NCI-H2227 (cell line): ENCODE measurements around the gene NTNG1.
A peak's percentile ranks its signal among the peaks of the same experiment; 100 is the strongest.

Source experiments
- DNase-seq: peaks from one replicate; lab custom pipeline; 2025; ENCODE audit not compliant: unreplicated experiment; lab: John Stamatoyannopoulos, UW

Gene NTNG1

DNA sequence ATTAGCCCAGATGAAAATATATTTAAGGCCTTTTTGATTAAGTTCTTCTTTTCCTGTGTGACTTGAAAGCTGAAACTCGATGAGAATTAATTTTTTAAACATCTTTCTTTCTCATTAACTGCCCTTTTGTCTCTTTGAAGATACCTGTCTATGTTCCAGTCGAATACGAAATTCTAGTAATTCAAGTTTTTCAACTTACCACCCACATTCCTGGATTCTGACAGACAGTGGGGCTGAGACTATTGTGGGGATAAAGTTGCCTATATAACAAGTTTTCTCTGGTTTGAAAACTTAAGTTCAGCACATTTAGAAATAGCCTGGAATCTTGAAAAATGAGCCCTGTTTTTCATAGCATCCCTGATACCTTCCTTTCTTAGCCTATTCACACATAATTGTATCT lies 114.6 kb downstream of the NTNG1 start:
- DNase-seq: no peak

DNA sequence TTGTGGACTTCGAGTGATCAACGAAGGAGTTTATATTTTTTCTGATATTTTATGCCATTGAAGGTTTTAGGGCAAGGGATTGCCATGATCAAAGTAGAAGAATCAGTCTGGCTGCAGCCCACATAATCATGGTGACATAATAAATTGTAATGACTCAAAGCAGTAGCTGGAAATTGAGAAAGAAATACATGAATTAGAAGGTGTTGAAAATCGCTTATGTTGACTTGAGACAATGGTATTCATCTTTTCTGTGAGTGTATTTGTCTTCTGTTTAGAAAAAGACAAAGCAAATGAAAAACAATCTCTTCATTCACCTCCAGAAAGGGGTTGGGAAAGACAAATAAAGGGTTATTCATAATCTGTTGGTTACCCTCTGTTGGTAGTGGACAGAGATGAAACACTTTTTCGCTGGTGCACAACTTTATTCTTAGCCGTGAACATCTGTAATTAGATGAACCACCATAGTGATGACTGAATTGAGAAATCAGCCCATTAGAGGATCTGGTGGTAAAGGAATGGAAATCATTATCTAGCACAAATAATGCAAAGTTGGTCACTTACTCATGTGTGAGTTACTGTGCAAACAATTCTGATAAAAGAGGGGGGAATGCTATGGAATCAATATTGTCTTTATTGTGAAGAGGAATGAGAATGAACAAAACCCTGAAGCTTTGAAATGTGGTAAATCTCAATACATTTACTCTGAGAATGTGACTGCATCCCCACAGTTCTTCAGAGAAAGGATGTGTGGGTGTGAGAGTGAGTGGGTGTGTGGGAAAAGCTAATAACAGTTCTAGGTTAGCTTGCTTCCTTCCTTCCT lies 121.8 kb downstream of the NTNG1 start:
- no peak for DNase-seq

DNA sequence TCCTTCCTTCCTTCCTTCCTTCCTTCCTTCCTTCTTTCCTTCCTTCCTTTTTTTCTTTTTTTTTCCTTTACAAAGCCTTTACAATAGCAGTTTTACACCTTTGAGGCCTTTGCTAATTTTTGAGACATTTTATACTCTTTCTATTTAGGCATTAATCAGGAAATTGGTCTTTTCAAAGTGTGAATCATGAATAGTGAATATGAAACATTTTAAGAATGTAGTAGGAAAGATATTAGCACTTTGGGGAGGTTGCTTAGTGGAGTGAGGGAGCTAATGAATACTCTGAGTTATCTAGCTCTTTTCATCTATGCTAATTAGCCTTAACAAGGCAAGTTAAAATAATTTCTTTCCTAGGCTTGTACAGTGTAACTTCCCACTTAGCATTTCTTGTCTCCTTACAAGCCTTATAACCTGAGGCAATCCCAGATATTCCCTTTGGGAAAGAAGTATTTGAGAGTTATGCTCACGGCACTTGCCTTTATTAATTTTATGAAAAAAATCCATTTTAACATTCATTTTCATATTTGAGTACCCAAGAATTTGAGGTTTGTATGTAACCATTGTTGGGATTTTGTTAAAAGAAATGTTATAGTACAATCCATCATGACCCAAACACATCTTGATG lies 122.6 kb downstream of the NTNG1 start:
- DNase-seq: no peak

DNA sequence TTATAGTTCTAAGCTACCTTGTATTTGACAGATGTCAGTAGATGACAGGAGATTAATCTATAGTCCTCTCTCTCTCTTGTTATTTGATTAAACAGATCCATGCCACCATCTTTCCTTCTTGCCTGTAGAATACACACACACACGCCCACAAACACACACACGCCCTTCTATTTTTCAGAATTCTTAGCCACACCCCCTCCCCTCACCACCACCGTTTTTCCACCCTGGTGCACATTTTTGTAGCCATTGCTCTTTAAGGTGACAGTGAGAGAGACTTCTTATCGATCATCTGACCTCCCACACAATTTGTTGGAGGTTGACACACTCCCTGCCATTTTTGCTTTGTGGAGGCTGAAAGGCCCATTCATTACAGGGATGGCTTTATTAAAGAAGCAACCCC lies 123.2 kb downstream of the NTNG1 start:
- peak; percentile 28 for DNase-seq

DNA sequence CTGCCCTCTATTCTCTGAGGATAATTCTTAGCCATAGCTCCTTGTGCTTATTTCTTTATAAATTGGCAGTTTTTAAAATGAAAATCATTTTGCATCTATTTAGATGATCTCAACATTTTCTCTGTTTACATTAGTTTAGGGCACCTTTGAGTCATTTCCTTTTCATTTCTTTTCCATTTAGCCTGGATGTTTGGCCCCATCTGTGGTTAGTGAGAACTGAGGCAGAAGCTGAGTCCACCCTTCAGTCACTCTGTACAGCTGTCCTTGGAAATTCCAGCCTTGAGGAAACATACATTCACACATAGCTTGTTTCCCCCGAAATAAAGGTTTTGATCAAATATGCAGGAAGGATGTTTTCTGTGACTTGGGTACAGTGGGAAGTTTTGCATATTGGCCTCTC lies 123.7 kb downstream of the NTNG1 start:
- no peak for DNase-seq

DNA sequence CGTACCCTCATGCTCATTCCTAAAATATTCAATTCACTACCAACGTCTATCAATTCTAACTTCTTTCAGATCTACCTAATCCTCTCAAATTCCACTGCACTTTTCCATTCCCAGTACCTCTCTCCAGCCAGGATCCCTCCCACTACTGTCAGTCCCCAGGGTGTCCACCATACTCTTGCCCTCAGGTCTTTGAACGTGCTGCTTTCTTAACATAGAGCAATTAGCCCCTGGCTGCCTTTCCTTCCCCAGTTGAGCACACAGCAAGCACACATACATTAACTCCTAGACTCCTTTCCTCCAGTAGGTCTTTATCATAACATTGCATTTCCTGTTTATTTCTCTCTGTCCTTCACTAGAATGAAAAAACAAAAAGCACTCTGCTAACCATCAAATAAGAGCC lies 126.7 kb downstream of the NTNG1 start:
- DNase-seq: no peak

DNA sequence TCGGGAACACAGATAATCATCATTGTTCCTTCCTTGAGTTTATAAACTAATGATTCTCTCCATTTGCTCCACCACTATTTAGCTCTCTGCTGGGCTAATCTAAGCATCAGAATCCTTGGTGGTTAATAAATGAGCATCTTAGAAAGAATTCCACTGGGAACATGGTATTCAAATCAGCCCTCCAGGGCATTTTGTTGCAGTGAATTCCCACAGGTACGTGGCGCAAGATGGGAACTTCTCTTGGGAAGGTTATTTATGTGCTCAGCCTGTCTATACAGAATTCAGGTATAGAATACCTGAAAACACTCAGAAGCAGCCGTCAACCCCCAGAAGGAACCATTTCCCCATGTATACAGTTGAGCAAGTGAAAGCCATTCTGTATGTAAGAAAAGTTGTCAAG lies 131.5 kb downstream of the NTNG1 start:
- no peak for DNase-seq

DNA sequence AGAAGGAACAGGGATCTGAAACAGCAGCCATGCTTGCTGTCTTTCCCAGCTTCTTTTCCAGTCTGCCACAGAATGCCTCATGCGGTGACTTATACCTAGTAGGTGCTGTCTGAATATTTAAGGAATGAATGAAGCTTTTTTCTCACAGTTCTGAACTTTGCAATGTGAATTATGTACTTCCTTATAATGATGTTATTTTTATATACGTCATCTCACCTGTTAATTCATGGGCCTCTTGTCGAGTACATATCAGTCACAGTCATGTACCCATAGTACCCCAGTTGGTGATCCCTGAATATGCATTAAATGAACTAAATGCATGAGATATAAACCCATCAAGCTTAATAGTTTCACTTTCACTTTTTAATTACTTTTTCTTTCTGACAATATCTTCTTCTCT lies 132.7 kb downstream of the NTNG1 start:
- no peak for DNase-seq

DNA sequence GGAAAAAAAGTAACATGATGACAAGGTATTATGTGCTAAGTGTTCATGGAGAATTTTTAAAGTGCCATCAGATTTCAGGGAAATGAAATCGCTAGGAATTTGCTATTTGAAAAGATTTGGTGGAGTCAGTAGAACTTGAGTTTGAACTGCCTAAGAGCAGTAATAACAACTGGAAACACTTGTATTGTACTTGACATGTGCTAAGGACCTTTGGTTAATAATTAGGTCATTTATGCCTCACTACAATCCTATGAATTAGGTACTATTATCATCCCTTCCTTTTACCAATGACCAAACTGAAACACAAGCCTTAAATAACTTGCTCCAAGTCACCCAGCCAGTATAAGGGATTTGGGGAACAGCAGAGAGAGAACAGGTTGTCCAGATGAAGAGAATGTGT lies 133.4 kb downstream of the NTNG1 start:
- DNase-seq: no peak

DNA sequence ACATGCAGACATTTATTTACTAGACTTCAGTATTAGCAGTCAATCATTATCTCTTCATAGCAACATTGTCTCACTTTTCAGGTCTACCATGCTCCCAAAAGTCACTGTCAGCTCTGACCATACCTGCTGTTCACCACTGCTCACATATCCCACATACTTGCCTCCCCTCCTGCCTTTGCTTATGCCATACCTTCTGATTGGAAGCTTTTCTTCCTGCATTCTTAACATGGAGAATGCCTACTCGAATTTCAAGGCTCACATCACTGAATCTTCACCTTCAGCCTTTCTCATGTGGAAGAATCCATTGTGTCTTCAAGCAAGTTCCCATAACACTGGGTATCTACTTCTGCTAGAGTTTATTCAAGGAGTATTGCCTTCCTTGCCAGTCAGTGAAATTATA lies 135.4 kb downstream of the NTNG1 start:
- DNase-seq: no peak

DNA sequence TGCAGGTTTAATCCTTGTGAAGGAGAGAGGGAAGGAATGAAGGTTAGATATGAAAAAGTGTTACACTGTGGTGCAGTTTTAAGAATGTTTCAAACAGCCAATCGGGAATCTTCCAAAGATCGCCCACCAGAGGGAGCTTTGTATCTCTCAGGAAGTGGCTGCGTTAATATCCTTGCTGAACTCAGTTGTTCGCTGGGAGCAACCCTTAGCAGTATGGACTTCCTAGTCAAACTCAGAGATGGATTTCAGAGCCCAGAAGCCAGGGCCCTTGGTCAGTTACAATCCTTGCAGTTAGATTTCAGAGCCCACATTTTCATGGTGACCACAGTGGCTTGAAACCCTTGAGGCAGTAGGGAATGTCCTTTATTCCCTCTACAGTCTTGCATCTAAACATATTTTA lies 136.2 kb downstream of the NTNG1 start:
- peak; percentile 59 for DNase-seq

DNA sequence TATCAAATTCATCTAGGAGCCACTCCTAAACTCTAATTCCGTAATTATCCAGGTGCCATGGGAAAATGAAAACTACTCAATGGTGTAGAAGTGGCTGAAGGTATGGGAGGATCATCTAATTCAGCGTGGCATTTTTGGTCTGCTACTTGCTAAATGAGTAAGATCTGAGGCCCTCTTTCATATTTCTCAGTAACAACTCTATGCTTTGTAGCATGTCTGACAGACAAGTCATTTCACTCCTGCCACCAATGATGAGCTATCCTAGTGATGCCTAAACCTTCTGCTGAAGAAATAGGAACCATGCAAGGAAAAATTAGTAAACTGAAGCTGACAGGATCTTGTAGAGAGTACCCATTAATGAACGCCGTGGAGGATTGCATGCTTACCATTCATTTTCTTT lies 145.3 kb downstream of the NTNG1 start:
- no peak for DNase-seq

DNA sequence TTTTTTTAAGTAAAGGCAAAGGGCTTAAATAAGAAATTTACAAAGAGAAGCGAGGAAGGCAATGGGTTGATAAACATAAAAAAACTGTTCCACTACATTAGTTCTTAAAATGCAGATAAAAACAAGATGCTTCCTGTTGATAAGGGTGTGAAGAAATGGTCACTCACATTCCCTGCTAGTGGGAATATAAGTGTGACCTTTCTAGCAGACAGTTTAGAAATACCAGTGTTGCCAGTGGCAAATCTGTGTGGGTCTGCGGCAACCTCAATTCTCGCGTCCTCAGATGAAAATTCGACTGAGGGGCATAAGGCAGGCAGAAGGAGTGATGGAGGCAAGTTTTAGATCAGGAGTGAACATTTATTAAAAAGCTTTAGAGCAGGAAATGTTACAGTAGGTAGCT lies 151.1 kb downstream of the NTNG1 start:
- no peak for DNase-seq

DNA sequence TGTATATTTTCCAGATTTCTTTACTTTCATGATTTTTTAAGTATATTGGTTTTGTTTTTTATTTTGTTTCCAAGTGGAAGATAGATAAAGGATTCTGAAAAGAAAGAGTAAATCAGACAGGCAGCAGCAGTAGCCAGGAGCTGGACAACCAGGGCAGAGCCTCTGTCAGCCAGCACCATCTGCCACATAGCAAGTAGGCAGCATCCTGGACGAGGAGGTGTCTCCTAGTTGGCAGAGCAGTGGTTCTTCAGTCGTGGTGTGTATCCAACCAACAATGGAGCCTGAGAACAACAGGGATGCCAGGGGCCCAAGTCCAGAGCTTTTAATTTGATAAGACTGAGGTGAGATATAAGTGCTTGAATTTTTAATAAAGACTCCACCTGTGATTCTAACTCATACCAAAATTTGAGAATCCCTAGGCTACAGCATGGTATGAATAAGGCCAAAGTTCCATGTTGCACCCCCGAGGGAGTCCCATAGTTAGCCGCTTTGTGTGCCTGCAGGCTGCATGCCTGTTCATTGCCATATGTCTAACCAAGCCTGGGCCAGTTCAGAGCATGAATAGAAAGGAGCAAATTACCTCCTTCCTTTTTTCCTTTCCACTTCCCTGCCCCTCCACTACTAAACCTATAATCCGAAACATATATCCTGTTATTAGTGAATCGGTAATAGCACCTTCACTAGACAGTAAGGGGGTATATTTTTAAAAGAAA lies 153.2 kb downstream of the NTNG1 start:
- DNase-seq: peak; percentile 66

DNA sequence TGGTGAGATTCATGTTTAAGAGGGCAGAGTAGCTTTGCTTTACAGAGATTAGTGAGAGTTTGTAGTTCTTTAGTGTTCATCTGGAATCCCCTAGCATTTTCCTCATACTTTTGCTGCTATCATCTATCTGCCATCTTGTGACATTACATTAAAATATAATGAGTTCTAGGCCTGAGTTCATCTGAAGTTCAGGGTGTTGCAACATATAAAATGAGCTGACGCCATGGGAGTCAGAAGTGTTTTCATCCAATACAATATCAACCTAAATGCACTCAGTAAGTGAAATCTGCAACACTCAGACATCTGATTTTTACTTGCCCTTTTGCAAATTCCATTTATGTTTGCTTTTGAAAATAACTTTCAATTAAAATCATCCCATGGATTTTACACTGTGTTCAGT lies 153.8 kb downstream of the NTNG1 start:
- DNase-seq: no peak

DNA sequence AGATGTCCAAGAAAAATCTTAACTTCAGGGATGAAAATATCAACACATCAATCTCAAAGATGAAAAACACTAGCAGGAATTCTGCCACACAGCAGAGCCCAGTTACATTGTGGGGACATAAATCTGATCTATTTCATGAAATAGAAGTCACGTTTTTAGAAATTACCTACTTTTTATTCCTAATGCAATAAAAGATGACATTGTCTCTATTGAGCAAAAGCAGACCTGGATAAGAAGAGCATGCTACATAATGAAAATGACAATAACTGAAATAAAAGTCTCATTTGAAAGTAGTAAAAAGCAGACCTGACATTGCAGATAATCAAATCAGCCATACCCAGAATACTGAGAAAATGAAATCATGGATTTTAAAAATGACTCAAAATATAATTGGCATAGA lies 156.8 kb downstream of the NTNG1 start:
- DNase-seq: no peak

DNA sequence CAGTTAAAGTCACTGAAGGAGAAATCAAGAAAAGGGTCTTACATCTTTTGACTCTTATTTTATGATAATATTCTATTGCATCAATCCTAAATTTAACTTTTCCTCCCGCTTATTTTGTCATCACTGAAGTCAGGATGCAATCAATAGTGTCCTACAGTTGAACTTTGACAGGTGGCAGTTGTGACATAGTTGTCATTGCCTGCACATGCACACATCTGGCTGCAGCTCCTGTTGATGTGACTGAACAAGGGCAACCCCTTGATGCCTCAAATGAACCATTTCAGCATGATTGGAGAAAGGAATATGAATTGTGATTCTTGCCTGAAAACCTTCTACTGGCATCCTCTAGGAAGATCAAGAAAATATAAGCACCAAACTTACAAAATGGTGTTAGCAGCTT lies 157.7 kb downstream of the NTNG1 start:
- no peak for DNase-seq

DNA sequence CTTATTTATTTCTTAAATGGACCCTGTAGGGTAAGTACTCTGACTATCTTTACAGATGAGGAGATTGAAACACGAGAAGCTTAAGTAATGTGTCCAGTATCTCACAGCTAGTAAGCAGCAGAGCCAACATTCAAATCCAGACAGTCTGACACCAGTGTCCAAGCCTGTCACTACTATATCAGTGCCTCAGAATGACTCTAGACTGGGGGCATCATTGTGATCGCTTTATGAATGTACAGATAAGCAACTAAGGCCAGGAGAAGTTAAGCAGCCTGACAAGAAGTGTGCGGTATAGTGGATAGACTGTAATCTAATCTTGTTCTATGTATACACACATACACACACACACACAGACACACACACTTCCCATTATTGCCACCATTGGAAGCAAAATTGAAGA lies 158.7 kb downstream of the NTNG1 start:
- no peak for DNase-seq

DNA sequence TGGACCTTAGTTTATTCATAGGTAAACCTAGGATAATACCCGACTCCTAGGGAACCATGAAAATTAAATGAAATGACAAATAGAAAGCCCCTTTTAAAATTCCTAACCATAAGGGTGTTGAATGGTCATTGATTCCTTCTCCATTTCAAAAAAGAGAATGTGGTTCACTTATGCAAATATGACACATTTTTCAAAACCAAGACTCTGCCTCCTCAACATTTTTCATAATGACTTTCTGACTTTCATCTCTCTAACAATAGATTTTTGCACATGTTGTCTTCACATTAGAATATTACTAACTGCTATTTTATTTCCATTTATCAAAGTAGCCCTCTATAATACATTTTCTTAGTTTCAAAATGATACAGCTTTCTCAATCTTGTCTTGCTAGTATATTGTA lies 169.1 kb downstream of the NTNG1 start:
- DNase-seq: no peak

DNA sequence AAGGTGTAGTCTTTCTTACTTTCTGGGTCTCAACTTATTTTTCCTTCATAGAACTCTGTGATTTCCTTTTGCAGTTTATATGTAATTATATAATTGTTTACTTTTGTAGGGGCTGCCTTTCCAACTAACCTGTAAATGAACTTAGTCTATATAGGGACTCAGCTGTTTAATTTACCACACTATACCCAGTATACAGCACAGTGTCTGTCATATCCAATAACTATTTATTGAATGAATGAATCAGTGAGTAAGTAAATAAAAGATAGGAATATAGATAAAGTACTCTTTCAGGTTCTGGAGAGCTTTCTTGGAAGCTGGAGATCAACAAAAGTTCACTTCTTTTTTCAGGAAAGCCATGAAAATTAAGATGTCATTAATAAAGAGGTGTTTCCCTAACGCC lies 174.8 kb downstream of the NTNG1 start:
- DNase-seq: no peak

DNA sequence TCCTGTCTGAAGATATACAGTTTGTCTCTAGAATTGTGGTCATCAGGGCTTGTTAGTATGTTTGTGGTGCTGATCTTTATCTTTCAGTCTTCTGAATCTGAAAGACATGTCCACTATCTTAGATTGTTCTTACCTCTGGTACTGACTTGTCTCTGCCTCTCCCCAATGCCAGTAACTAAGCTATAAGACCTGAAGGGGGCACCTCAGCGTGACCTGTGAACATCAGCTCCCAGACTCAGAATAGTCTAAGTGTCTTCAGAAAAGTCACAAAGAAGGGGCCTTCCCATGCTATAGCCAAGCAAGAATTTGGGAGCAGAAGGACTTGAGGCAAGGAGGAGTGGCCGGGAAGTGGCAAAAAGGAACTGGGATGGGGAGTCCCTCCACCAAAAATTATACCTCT lies 178.1 kb downstream of the NTNG1 start:
- DNase-seq: no peak

DNA sequence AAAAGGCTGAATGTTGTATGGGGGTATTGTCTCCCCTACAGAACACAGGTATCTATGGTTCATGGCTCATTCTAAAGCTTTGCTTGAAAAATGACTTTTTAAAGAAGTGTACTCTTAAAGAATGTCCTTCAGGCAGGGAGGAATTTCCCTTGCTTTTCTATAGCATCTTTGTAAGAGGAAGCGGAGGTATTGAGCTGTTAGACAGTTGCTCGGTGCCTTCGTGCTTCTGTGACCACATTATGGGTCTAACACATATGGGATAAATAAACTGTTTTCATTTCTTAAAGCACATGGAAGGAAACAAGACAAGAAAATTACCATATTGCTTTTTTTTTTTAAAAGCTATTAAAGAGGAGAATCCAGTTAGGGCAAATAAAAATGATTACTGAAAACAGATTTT lies 182.9 kb downstream of the NTNG1 start:
- no peak for DNase-seq
